HEK293 (cell line): Measurements from ENCODE around the gene LPO.

Experiments
- CTCF ChIP-seq: fragments of 450-650 bp; formaldehyde crosslinking; IDR thresholded peaks from 2 replicates; pipeline ENCODE4 v1.5.1; 2016; ENCODE audit warnings: missing biosample characterization, missing genetic modification characterization
- FEZF1 ChIP-seq: fragments of 450-650 bp; formaldehyde crosslinking; IDR thresholded peaks from 2 replicates; pipeline ENCODE4 v1.5.1; 2016; ENCODE audit warnings: missing biosample characterization, missing genetic modification characterization
- PBX3 ChIP-seq: sonication (generic); formaldehyde crosslinking; IDR thresholded peaks from 2 replicates; pipeline ENCODE4 v1.8.1; 2022; ENCODE audit warnings: mild to moderate bottlenecking, moderate library complexity, missing genetic modification reagents
- SALL2 ChIP-seq: fragments of 450-650 bp; formaldehyde crosslinking; IDR thresholded peaks from 2 replicates; pipeline ENCODE4 v1.5.0; 2017; ENCODE audit warnings: missing biosample characterization, mild to moderate bottlenecking, missing genetic modification characterization, borderline replicate concordance
- YY1 ChIP-seq: fragments of 450-650 bp; formaldehyde crosslinking; IDR thresholded peaks from 2 replicates; pipeline ENCODE4 v1.5.1; 2018; ENCODE audit warnings: missing biosample characterization, missing genetic modification characterization
- ZFP69B ChIP-seq: fragments of 450-650 bp; formaldehyde crosslinking; IDR thresholded peaks from 2 replicates; pipeline ENCODE4 v1.5.1; 2016; ENCODE audit warnings: missing biosample characterization, missing genetic modification characterization
- ZNF221 ChIP-seq: fragments of 450-650 bp; formaldehyde crosslinking; IDR thresholded peaks from 2 replicates; pipeline ENCODE4 v1.5.1; 2017; ENCODE audit warnings: missing biosample characterization, missing genetic modification characterization, borderline replicate concordance
- ZNF37A ChIP-seq: fragments of 450-650 bp; IDR thresholded peaks from 2 replicates; pipeline ENCODE4 v1.5.1; 2018; ENCODE audit warnings: missing biosample characterization, missing genetic modification characterization
- ZNF423 ChIP-seq: fragments of 450-650 bp; formaldehyde crosslinking; IDR thresholded peaks from 2 replicates; pipeline ENCODE4 v1.5.1; 2016; ENCODE audit warnings: missing biosample characterization, missing genetic modification characterization
- ZNF785 ChIP-seq: fragments of 450-650 bp; formaldehyde crosslinking; IDR thresholded peaks from 2 replicates; pipeline ENCODE4 v1.5.1; 2016; ENCODE audit warnings: missing biosample characterization, missing genetic modification characterization
- ZSCAN18 ChIP-seq: fragments of 450-650 bp; formaldehyde crosslinking; IDR thresholded peaks from 2 replicates; pipeline ENCODE4 v1.5.1; 2016; ENCODE audit warnings: missing biosample characterization, missing genetic modification characterization
- TF ChIP-seq, protein P1 (sequence below): fragments of 450-650 bp; formaldehyde crosslinking; conservative IDR thresholded peaks from 2 replicates; pipeline ENCODE4 v1.5.1; 2016; ENCODE audit warnings: low read depth, missing biosample characterization, missing genetic modification characterization
- TF ChIP-seq, protein P2 (sequence below): fragments of 450-650 bp; formaldehyde crosslinking; IDR thresholded peaks from 2 replicates; pipeline ENCODE4 v1.5.1; 2016; ENCODE audit warnings: missing biosample characterization, missing genetic modification characterization

DNA sequence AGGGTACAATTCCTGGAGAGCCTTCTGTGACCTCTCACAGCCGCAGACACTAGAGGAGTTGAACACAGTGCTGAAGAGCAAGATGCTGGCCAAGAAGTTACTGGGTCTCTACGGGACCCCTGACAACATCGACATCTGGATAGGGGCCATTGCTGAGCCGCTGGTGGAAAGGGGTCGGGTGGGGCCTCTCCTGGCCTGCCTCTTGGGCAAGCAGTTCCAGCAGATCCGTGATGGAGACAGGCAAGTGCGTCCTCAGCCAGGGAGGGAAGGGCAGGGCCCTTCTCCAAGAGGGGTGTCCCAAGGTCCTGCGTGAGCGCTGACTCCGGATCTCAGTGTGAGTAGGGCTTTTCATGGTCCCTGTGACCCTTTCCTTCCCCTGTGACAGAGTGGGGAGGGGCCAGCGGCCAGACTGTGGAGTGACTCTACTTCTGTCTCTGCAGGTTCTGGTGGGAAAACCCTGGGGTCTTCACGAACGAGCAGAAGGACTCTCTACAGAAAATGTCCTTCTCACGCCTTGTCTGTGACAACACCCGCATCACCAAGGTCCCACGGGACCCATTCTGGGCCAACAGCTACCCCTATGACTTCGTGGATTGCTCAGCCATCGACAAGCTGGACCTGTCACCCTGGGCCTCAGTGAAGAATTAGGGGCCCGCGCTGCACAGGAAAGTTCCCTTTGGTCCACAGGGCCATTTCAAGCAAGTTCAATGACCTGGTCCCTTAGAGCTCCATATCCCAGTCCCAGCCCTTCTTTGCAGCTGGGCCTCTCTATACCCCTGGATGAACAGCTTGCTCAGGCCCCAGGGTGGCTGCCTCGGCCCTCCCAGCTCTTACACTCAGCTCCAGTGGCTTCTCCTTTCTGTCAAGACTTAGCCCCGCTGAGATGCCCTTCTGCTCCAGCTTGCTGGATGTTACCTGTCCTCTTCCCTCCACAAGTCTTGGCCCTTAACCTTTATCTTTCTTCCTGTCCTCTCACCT lies 29.3 kb downstream of the LPO start:
- TF ChIP-seq ZNF37A (tag by site-specific recombination) (no peak), ZSCAN18 (tag by site-specific recombination) (no peak), CTCF (tag by site-specific recombination) (no peak), ZNF785 (tag by site-specific recombination) (no peak), ZFP69B (no peak), ZNF423 (no peak), FEZF1 (tag by site-specific recombination) (no peak), ZNF221 (tag by site-specific recombination) (no peak), PBX3 (CRISPR knock-in tag) (no peak), YY1 (tag by site-specific recombination) (no peak), SALL2 (tag by site-specific recombination) (no peak)
- TF ChIP-seq, protein P1, sequence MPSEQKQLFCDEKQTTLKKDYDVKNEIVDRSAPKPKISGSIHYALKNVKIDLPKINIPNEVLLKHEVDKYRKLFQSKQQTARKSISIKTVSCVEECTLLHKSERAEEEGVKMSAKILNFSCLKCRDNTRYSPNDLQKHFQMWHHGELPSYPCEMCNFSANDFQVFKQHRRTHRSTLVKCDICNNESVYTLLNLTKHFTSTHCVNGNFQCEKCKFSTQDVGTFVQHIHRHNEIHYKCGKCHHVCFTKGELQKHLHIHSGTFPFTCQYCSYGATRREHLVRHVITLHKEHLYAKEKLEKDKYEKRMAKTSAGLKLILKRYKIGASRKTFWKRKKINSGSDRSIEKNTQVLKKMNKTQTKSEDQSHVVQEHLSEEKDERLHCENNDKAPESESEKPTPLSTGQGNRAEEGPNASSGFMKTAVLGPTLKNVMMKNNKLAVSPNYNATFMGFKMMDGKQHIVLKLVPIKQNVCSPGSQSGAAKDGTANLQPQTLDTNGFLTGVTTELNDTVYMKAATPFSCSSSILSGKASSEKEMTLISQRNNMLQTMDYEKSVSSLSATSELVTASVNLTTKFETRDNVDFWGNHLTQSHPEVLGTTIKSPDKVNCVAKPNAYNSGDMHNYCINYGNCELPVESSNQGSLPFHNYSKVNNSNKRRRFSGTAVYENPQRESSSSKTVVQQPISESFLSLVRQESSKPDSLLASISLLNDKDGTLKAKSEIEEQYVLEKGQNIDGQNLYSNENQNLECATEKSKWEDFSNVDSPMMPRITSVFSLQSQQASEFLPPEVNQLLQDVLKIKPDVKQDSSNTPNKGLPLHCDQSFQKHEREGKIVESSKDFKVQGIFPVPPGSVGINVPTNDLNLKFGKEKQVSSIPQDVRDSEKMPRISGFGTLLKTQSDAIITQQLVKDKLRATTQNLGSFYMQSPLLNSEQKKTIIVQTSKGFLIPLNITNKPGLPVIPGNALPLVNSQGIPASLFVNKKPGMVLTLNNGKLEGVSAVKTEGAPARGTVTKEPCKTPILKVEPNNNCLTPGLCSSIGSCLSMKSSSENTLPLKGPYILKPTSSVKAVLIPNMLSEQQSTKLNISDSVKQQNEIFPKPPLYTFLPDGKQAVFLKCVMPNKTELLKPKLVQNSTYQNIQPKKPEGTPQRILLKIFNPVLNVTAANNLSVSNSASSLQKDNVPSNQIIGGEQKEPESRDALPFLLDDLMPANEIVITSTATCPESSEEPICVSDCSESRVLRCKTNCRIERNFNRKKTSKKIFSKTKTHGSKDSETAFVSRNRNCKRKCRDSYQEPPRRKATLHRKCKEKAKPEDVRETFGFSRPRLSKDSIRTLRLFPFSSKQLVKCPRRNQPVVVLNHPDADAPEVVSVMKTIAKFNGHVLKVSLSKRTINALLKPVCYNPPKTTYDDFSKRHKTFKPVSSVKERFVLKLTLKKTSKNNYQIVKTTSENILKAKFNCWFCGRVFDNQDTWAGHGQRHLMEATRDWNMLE (tag by site-specific recombination): no peak
- TF ChIP-seq, protein P2, sequence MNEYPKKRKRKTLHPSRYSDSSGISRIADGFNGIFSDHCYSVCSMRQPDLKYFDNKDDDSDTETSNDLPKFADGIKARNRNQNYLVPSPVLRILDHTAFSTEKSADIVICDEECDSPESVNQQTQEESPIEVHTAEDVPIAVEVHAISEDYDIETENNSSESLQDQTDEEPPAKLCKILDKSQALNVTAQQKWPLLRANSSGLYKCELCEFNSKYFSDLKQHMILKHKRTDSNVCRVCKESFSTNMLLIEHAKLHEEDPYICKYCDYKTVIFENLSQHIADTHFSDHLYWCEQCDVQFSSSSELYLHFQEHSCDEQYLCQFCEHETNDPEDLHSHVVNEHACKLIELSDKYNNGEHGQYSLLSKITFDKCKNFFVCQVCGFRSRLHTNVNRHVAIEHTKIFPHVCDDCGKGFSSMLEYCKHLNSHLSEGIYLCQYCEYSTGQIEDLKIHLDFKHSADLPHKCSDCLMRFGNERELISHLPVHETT (tag by site-specific recombination): no peak
